Kidney tubule cell (primary cell): ENCODE measurements around the gene FAM53C.
"Not testable (repeated sequence)": the region's sequence is repeated elsewhere in the genome, so short reads cannot be mapped to it uniquely, and the experiment has no call there.

ENCODE experiments used
- DNase-seq: peaks from one replicate; pipeline ENCODE4 v3.0.0-alpha.2; 2018; ENCODE audit warnings: low spot score

The FAM53C gene

GRCh38 chr5:138337685-138338410 lies at the start of gene FAM53C:
TSS of gene FAM53C (plus strand) at chr5:138338266. CDS start at chr5:138341336, 3,070 bp downstream.
- DNase-seq, result peak; percentile 93

- no peak for DNase-seq
Observed at GRCh38 chr5:138289296-138289695, 48.8 kb upstream of the FAM53C start.

GRCh38 chr5:138303372-138303771 lies 34.7 kb upstream of the FAM53C start:
- DNase-seq, result peak; percentile 19

- DNase-seq, result no peak
Observed at GRCh38 chr5:138305797-138306196, 32.3 kb upstream of the FAM53C start.

GRCh38 chr5:138315751-138316278 lies 22.3 kb upstream of the FAM53C start:
- DNase-seq, result no peak

GRCh38 chr5:138316355-138316754 lies 21.7 kb upstream of the FAM53C start:
- DNase-seq, result no peak

GRCh38 chr5:138318211-138318610 lies 19.9 kb upstream of the FAM53C start:
- not testable (repeated sequence) for DNase-seq

GRCh38 chr5:138330813-138331448 lies 7.1 kb upstream of the FAM53C start:
- DNase-seq, result peak; percentile 43

GRCh38 chr5:138331449-138332368 lies 6.4 kb upstream of the FAM53C start, which contains the start of gene CDC25C:
TSS of gene CDC25C (minus strand) at chr5:138331804. CDS start at chr5:138331180, 624 bp downstream.
- peak; percentile 100 for DNase-seq

- peak; percentile 69 for DNase-seq
Observed at GRCh38 chr5:138334867-138335447, 3.1 kb upstream of the FAM53C start.

GRCh38 chr5:138336952-138337684 lies 948 bp upstream of the FAM53C start:
- no peak for DNase-seq

GRCh38 chr5:138338411-138339090 lies 485 bp downstream of the FAM53C start:
- no peak for DNase-seq

GRCh38 chr5:138339091-138339456 lies 1.0 kb downstream of the FAM53C start:
- DNase-seq, result no peak

GRCh38 chr5:138339464-138339863 lies 1.4 kb downstream of the FAM53C start:
- DNase-seq, result no peak

- DNase-seq, result no peak
Observed at GRCh38 chr5:138340008-138340407, 1.9 kb downstream of the FAM53C start.

GRCh38 chr5:138344887-138345622 lies 7.0 kb downstream of the FAM53C start:
- no peak for DNase-seq

GRCh38 chr5:138346889-138347288 lies 8.8 kb downstream of the FAM53C start:
- DNase-seq, result no peak

- DNase-seq, result no peak
Observed at GRCh38 chr5:138349852-138350562, 11.9 kb downstream of the FAM53C start.

- DNase-seq, result no peak
Observed at GRCh38 chr5:138350563-138350890, 12.5 kb downstream of the FAM53C start.
